Tibial artery (tissue), 4 donors: ENCODE measurements around the gene CDH4.

ENCODE experiments used
- DNase-seq, 2 donors: peaks; one replicate each; pipeline ENCODE4 v3.0.0-alpha.2; 2019
- H3K27ac ChIP-seq, 2 donors: fragments of 200-600 bp; sonication (generic) in 1 of 2; 1 replicate in 1 of 2; 2 replicates in 1 of 2; pipeline ENCODE4 v1.5.1; 2018 to 2019; ENCODE audit warnings: mild to moderate bottlenecking in 1 of 2
- H3K27me3 ChIP-seq, 2 donors: fragments of 200-600 bp; sonication (generic) in 1 of 2; one replicate each; pipeline versions ENCODE4 v1.5.1 to v1.6.0; 2016 to 2019
- H3K36me3 ChIP-seq, 3 donors: fragments of 200-600 bp; sonication (generic) in 2 of 3; one replicate each; pipeline ENCODE4 v1.5.1; 2016 to 2019; ENCODE audit warnings: mild to moderate bottlenecking in 2 of 3
- H3K4me1 ChIP-seq, 4 donors: fragments of 200-600 bp; sonication (generic) in 2 of 4; 1 replicate in 3 of 4; 2 replicates in 1 of 4; pipeline ENCODE4 v1.5.1; 2016 to 2019
- H3K4me3 ChIP-seq, 2 donors: fragments of 200-600 bp; sonication (generic) in 1 of 2; 1 replicate in 1 of 2; 2 replicates in 1 of 2; pipeline ENCODE4 v1.5.1; 2018 to 2019; ENCODE audit warnings: mild to moderate bottlenecking in 2 of 2
- H3K9me3 ChIP-seq, 3 donors: fragments of 200-600 bp; sonication (generic) in 1 of 3; one replicate each; pipeline ENCODE4 v1.5.1; 2016 to 2019
- intact Hi-C: fragments of 100-400 bp; cut with DNase I; formaldehyde crosslinking; loops from one replicate; pipeline ENCODE4 v1.15.0; 2023; ENCODE audit warnings: low total_unique reads
- TF ChIP-seq, protein P1 (sequence below), 2 experiments: fragments of 200-600 bp in 1 of 2; fragments of 450-650 bp in 1 of 2; IDR thresholded peaks; one replicate each; pipeline ENCODE4 v1.5.1; 2017 to 2019; ENCODE audit warnings: antibody characterized with exemption in 2 of 2, mild to moderate bottlenecking in 1 of 2, moderate library complexity in 1 of 2

Gene CDH4

GRCh38 chr20:61746781-61747180, 494.7 kb downstream of the CDH4 start:
- Histone ChIP-seq H3K9me3 (peaks cover 2 to 17% (median 13%) of the 10 kb centered on the region in 3 donors), H3K4me3 (no peak overlapping the region), H3K27ac (no peak overlapping the region), H3K36me3 (no peaks in the 10 kb centered on the region), H3K27me3 (peaks cover 0 to 6% of the 10 kb centered on the region in 2 donors), H3K4me1 (no peaks in the 10 kb centered on the region)
- no peak for DNase-seq
- intact Hi-C loops: no loop called here
- TF ChIP-seq, protein P1, sequence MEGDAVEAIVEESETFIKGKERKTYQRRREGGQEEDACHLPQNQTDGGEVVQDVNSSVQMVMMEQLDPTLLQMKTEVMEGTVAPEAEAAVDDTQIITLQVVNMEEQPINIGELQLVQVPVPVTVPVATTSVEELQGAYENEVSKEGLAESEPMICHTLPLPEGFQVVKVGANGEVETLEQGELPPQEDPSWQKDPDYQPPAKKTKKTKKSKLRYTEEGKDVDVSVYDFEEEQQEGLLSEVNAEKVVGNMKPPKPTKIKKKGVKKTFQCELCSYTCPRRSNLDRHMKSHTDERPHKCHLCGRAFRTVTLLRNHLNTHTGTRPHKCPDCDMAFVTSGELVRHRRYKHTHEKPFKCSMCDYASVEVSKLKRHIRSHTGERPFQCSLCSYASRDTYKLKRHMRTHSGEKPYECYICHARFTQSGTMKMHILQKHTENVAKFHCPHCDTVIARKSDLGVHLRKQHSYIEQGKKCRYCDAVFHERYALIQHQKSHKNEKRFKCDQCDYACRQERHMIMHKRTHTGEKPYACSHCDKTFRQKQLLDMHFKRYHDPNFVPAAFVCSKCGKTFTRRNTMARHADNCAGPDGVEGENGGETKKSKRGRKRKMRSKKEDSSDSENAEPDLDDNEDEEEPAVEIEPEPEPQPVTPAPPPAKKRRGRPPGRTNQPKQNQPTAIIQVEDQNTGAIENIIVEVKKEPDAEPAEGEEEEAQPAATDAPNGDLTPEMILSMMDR (IDR thresholded peaks at IDR 0.05): no peak

DNA sequence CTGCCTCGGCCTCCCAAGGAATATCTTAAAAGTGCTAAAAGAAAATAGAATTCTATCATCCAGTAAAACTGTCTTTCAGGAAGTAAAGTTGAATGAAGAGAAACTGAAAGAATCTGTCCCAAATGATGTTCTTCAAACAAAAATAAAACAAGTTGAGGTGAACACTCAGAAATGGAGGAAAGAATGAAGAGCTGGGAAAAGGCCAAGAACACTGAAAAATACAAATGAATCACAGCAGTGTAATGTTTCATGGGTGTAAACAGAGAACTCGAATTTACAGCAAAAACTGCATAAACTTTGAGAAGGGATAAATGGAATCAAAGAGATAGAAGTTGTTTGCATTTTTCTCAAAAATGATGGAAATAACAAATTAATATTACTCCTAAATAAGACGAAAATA, 496.3 kb downstream of the CDH4 start:
- Histone ChIP-seq H3K4me1 (no peaks in the 10 kb centered on the region), H3K27ac (no peak overlapping the region), H3K36me3 (no peaks in the 10 kb centered on the region), H3K9me3 (peaks cover 2 to 17% (median 13%) of the 10 kb centered on the region in 3 donors), H3K4me3 (no peak overlapping the region), H3K27me3 (peaks cover 0 to 5% of the 10 kb centered on the region in 2 donors)
- intact Hi-C loops: no loop called here
- no peak for DNase-seq
- TF ChIP-seq, protein P1 (IDR thresholded peaks at IDR 0.05): no peak

- Histone ChIP-seq H3K9me3 (peaks cover 2 to 17% (median 13%) of the 10 kb centered on the region in 3 donors), H3K4me1 (no peaks in the 10 kb centered on the region), H3K4me3 (no peak overlapping the region), H3K36me3 (no peaks in the 10 kb centered on the region), H3K27me3 (no peaks in the 10 kb centered on the region), H3K27ac (no peak overlapping the region)
- intact Hi-C loops: no loop called here
- DNase-seq: no peak
- TF ChIP-seq, protein P1 (IDR thresholded peaks at IDR 0.05): no peak
Observed at GRCh38 chr20:61749406-61750075, 497.5 kb downstream of the CDH4 start.

GRCh38 chr20:61750093-61750492, 498.0 kb downstream of the CDH4 start:
- Histone ChIP-seq H3K4me3 (no peak overlapping the region), H3K36me3 (no peaks in the 10 kb centered on the region), H3K9me3 (peaks cover 2 to 17% (median 13%) of the 10 kb centered on the region in 3 donors), H3K27me3 (no peaks in the 10 kb centered on the region), H3K27ac (no peak overlapping the region), H3K4me1 (no peaks in the 10 kb centered on the region)
- no peak for DNase-seq
- intact Hi-C loops: no loop called here
- TF ChIP-seq, protein P1 (IDR thresholded peaks at IDR 0.05): no peak

DNA sequence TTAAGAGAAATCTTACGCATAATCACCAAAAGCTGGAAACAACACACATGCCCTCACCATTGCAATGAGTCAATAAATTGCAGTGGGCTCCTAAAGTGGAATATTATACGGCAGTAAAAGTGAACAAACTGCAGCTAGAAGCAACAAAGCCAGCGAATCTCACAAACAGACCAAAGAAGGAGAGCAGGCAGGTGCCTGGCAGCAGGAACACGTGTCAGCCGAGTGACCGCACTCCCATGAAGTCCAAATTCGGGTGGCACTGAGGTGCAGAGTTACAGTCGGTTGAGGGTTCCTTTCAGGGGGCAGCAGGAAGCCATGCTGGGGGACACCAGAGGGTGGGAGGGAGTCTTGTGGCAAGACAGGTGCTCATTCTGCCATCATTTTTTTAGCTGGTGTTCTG, 500.5 kb downstream of the CDH4 start:
- H3K27me3 ChIP-seq: peaks cover 0 to 13% of the 10 kb centered on the region in 2 donors
- TF ChIP-seq, protein P1 (IDR thresholded peaks at IDR 0.05): no peak
- H3K4me1 ChIP-seq: no peaks in the 10 kb centered on the region
- H3K27ac ChIP-seq: no peak overlapping the region
- no peak overlapping the region for H3K4me3 ChIP-seq
- intact Hi-C loops: no loop called here
- no peak for DNase-seq
- peaks cover 0 to 17% (median 13%) of the 10 kb centered on the region in 3 donors for H3K9me3 ChIP-seq
- no peaks in the 10 kb centered on the region for H3K36me3 ChIP-seq
